Pulmonary artery endothelial cell (primary cell): ENCODE measurements around the gene NT5M. TPM values are rescaled to one million over a fixed set of nuclear protein-coding genes. Genes with fewer than 3 reads are reported as not detected.

ENCODE experiments used
- DNase-seq: peaks from one replicate; pipeline ENCODE4 v3.0.0-alpha.2; 2011; ENCODE audit warnings: low read depth, low spot score
- total RNA-seq: library from RNA; depleted of rRNA; stranded (reverse); fragments of >200 nt; gene quantifications from 2 replicates; pipeline ENCODE4 v1.2.3, GENCODE V29; 2014

The NT5M gene
- total RNA-seq, 1 donor from 2014 or later = 2.6 TPM

DNA sequence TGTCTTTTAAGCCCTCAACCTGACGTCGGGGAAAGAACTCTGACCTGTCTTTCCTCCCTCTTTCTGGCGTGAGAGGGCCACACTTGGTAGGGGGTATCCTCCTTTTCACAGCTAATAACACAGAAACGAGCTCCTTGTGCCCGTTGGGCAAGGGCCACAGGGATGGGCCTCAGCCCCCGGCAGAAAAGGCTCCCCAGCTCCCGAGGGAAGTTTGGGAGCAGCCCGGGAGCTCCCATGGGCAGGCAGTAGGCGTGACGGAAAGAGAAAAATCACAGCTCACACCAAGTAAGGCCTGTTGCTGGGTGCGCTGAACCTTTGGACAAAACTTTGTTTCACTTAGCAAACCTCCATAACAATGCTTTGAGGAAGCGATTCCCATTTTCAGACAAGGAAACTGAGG is 90.8 kb downstream of the NT5M start:
- DNase-seq = no peak

DNA sequence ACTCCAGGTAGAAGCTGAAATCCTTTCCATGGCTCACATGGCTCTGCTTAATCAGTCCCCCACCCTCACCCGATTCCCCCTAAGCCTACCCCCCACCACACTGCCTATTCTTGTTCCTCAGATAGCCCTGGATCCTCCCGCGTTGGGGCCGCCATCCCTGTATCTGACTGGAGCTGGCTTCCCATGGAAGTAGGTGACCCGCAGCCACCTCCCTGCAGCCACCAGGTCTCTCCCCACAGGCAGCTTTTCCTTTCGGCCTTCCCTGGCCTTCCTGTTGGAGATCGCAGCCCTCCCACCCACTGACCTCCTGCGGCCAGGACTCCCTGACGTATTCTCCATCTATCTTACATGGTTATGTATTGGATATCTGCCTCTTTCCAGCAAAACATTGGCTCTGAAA is 91.3 kb downstream of the NT5M start:
- DNase-seq = no peak

DNA sequence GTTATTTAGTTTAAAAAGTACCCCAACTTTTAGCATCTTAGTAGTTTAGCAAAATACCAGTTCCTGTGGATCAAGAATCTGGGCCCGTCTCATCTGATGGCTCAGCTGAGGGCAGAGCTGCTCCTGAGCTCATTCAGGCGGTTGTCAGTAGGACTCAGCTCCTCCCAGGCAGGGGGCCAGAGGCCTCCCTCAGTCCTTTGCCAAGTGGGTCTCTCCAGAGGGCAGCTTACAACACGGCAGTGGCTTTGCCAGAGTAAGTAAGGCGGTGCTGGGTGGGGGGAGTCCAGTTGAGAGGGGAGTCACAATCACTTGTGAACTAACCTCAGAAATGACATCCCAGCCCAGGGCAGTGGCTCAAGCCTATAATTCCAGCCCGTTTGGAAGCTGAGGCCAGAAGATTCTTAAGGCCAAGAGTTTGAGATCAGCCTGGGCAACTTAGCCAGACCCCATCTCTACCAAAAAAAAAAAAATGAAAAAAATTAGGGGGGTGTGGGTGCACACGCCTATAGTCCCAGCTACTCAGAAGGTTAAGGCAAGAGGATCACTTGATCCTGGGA is 92.2 kb downstream of the NT5M start:
- no peak for DNase-seq

DNA sequence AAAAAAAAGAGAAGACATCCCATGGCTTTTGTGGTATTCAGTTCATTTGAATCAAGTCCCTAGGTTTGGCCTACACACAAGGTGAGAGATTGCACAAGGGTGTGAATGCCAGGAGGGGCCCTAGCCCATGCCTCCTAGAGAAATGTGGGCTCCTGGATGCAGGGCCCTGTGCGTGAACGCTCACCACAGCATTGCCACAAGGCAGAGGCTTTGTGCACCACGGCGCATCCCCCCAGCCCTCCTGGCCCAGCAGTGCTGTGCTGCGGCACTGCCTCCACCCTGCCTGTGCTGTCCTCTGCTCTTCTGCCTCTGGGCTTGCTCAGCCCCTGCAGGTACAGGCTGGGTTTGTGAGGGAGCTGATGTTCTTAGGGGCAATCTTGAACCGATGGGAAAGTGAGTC is 92.7 kb downstream of the NT5M start:
- DNase-seq = no peak

Other genes with a start within 250 kb of the NT5M start
- gene PLD6, start 97.0 kb upstream of the NT5M start, total RNA-seq = 2.3 and 2.4 TPM in 2 replicates
- gene FLCN, start 66.2 kb upstream of the NT5M start, total RNA-seq = 40.3 and 42.0 TPM in 2 replicates
- gene COPS3, start 22.1 kb upstream of the NT5M start, total RNA-seq = 103 and 120 TPM in 2 replicates
- gene MED9, start 173.6 kb downstream of the NT5M start, total RNA-seq = 10.9 and 14.6 TPM in 2 replicates
- 9.2 and 14.7 TPM in 2 replicates for gene RASD1, start 193.0 kb downstream of the NT5M start, total RNA-seq